K562 (cell line): ENCODE data around the gene NAPB. TPM values are rescaled to one million over a fixed set of nuclear protein-coding genes. Genes with fewer than 3 reads are reported as not detected.
A peak's percentile ranks its signal among the peaks of the same experiment; 100 is the strongest.

Source experiments
- ELF2 ChIP-seq: fragments of 250-450 bp; sonication (Bioruptor Pico); IDR thresholded peaks from 2 replicates; pipeline ENCODE4 v1.5.0; 2021; ENCODE audit warnings: mild to moderate bottlenecking
- MCM2 ChIP-seq: fragments of 450-650 bp; IDR thresholded peaks from 2 replicates; pipeline ENCODE4 v1.6.1; 2017; ENCODE audit warnings: low read depth, mild to moderate bottlenecking
- NCOA2 ChIP-seq, 2 experiments: fragments of 450-650 bp; IDR thresholded peaks; 2 replicates each; pipeline ENCODE4 v1.6.1; 2018; ENCODE audit warnings: mild to moderate bottlenecking in 2 of 2, moderate library complexity in 1 of 2; ENCODE audit not compliant: partially characterized antibody in 2 of 2
- NCOA4 ChIP-seq: fragments of 450-650 bp; IDR thresholded peaks from 2 replicates; pipeline ENCODE4 v1.6.1; 2018; ENCODE audit warnings: mild to moderate bottlenecking; ENCODE audit not compliant: partially characterized antibody
- NR3C1 ChIP-seq: sonication (generic); formaldehyde crosslinking; IDR thresholded peaks from 2 replicates; pipeline ENCODE4 v1.8.1; 2022; ENCODE audit warnings: missing genetic modification reagents
- RAD21 ChIP-seq, 2 experiments: fragments of 250-450 bp in 1 of 2; fragments of 450-650 bp in 1 of 2; sonication (Bioruptor Pico) in 1 of 2; formaldehyde crosslinking in 1 of 2; IDR thresholded peaks in 1 of 2; conservative IDR thresholded peaks in 1 of 2; 2 replicates each; pipeline versions ENCODE4 v1.4.0 to v1.8.0; 2020 to 2022; ENCODE audit warnings: mild to moderate bottlenecking in 2 of 2, moderate library complexity in 1 of 2
- TCFL5 ChIP-seq: fragments of 250-450 bp; sonication (Bioruptor Pico); conservative IDR thresholded peaks from 2 replicates; pipeline ENCODE4 v1.6.1; 2021; ENCODE audit warnings: mild to moderate bottlenecking, moderate library complexity, matching md5 sums
- ZBTB1 ChIP-seq: sonication (generic); formaldehyde crosslinking; IDR thresholded peaks from 2 replicates; pipeline ENCODE4 v1.8.1; 2023; ENCODE audit warnings: missing genetic modification reagents, low read depth, mild to moderate bottlenecking, borderline replicate concordance
- ZNF121 ChIP-seq: sonication (generic); formaldehyde crosslinking; conservative IDR thresholded peaks from 2 replicates; pipeline ENCODE4 v1.8.0; 2022; ENCODE audit warnings: missing genetic modification reagents
- polyA plus RNA-seq, 8 experiments: library from polyadenylated mRNA; depleted of rRNA in 4 of 8; stranded (reverse) in 5 of 8; unstranded in 3 of 8; fragments of >200 nt; fragmentation: Nextera tagmentation in 2 of 8; fragmentation: Illumina TruSeq in 1 of 8; extraction: Ambion mirVana in 2 of 8; extraction: Trizol in 1 of 8; gene quantifications; 2 replicates each; pipeline versions ENCODE4 v1.2.1 to v1.2.3, GENCODE V29; 2011 to 2014; ENCODE audit warnings: inconsistent platforms in 1 of 8, missing spikeins in 1 of 8
- total RNA-seq, 7 experiments: library from RNA; depleted of rRNA in 6 of 7; stranded (reverse); fragments of >200 nt in 6 of 7; fragmentation: Illumina TruSeq in 2 of 7; extraction: Trizol in 2 of 7; gene quantifications; 2 replicates each; pipeline versions ENCODE4 v1.2.1 to v1.2.3, GENCODE V29; 2011 to 2021; ENCODE audit warnings: low replicate concordance in 1 of 7
- TF ChIP-seq, protein P1 (sequence below): sonication (generic); formaldehyde crosslinking; IDR thresholded peaks from 2 replicates; pipeline ENCODE4 v1.8.0; 2022; ENCODE audit warnings: mild to moderate bottlenecking, missing genetic modification reagents
- TF ChIP-seq, protein P2 (sequence below): sonication (generic); IDR thresholded peaks from 2 replicates; pipeline ENCODE4 v1.6.1; 2016
- TF ChIP-seq, protein P3 (sequence below): fragments of 200-800 bp; sonication (Bioruptor generic); IDR thresholded peaks from 2 replicates; pipeline ENCODE4 v1.6.1; 2017; ENCODE audit warnings: missing genetic modification characterization, missing compliant biosample characterization
- TF ChIP-seq, protein P4 (sequence below): fragments of 250-450 bp; sonication (Bioruptor Pico); IDR thresholded peaks from 2 replicates; pipeline ENCODE4 v1.4.0; 2020; ENCODE audit warnings: borderline replicate concordance
- TF ChIP-seq, protein P5 (sequence below): fragments of 450-650 bp; IDR thresholded peaks from 2 replicates; pipeline ENCODE4 v1.6.1; 2016; ENCODE audit warnings: borderline replicate concordance

The NAPB gene
- total and polyA plus RNA-seq, 9 of the 15 experiments (the other 6 are each of a cell fraction or from before 2014, with no cell fraction given), result 1.4 to 7.7 (median 5.2) TPM

DNA sequence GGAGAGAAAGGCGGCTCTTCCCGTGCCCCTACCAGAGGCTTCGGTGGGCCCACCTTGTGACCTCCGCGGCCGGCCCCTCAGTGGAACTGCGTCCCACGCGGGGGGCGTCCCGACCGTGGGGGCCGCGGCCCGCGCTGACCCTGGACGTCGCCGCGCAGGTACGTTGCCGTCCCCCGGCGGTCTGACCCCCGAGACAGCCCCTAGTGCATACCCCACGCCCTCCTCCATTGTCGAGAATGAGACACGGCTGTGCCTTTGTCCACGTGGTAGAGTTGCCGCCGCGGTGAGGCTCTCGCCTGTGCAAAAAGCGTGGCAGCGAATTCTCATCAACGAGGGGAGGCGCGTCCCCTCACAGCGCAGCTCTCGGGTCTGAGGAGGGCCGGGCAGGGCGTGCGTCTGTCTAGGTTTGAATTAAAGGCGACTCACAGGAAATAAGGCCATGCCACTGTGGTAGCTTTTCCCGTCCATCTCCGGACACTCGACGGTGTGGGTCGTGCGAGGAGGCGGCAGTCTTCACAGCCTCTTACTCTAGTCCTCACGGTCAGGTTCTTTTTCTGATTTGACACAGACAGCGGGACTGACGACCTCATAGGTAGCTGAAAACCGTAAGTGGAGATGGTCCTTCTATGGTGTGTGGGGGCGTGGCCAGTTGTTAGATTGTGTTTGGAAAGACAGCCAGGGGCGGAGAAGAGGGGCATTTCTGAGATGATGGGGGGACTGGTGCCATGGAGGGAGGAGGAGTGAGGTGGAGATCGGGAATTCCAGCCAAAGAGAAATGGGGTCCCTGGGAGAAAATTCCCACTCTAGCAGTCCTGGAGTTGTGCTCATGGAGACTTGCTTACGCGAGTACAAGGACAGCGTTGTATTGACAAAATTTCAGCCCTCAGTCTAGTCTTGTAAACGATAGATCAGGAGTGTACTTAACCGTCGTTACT is 70.1 kb downstream of the NAPB start (continued):
- TF ChIP-seq, protein P1, sequence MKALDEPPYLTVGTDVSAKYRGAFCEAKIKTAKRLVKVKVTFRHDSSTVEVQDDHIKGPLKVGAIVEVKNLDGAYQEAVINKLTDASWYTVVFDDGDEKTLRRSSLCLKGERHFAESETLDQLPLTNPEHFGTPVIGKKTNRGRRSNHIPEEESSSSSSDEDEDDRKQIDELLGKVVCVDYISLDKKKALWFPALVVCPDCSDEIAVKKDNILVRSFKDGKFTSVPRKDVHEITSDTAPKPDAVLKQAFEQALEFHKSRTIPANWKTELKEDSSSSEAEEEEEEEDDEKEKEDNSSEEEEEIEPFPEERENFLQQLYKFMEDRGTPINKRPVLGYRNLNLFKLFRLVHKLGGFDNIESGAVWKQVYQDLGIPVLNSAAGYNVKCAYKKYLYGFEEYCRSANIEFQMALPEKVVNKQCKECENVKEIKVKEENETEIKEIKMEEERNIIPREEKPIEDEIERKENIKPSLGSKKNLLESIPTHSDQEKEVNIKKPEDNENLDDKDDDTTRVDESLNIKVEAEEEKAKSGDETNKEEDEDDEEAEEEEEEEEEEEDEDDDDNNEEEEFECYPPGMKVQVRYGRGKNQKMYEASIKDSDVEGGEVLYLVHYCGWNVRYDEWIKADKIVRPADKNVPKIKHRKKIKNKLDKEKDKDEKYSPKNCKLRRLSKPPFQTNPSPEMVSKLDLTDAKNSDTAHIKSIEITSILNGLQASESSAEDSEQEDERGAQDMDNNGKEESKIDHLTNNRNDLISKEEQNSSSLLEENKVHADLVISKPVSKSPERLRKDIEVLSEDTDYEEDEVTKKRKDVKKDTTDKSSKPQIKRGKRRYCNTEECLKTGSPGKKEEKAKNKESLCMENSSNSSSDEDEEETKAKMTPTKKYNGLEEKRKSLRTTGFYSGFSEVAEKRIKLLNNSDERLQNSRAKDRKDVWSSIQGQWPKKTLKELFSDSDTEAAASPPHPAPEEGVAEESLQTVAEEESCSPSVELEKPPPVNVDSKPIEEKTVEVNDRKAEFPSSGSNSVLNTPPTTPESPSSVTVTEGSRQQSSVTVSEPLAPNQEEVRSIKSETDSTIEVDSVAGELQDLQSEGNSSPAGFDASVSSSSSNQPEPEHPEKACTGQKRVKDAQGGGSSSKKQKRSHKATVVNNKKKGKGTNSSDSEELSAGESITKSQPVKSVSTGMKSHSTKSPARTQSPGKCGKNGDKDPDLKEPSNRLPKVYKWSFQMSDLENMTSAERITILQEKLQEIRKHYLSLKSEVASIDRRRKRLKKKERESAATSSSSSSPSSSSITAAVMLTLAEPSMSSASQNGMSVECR (CRISPR knock-in tag), result peak; percentile 46; the same call in 1 of the 2 replicates
- no peak for TF ChIP-seq RAD21 (CRISPR knock-in tag; conservative IDR thresholded peaks at IDR 0.05 in 1 of 2, IDR thresholded peaks at IDR 0.05 in 1 of 2)
- TF ChIP-seq, protein P2, sequence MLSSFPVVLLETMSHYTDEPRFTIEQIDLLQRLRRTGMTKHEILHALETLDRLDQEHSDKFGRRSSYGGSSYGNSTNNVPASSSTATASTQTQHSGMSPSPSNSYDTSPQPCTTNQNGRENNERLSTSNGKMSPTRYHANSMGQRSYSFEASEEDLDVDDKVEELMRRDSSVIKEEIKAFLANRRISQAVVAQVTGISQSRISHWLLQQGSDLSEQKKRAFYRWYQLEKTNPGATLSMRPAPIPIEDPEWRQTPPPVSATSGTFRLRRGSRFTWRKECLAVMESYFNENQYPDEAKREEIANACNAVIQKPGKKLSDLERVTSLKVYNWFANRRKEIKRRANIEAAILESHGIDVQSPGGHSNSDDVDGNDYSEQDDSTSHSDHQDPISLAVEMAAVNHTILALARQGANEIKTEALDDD, result no peak
- no peak; the same call in 1 of the 2 replicates for TF ChIP-seq ZBTB1 (CRISPR knock-in tag)
- no peak for TF ChIP-seq NCOA4
- TF ChIP-seq TCFL5 (CRISPR knock-in tag), result no peak
- TF ChIP-seq ZNF121, result no peak
- TF ChIP-seq NCOA2 (IDR thresholded peaks at IDR 0.05; ENCODE audit: partially characterized antibody in 2 of 2), result no peak
- no peak for TF ChIP-seq ELF2 (CRISPR knock-in tag)
- TF ChIP-seq, protein P3, sequence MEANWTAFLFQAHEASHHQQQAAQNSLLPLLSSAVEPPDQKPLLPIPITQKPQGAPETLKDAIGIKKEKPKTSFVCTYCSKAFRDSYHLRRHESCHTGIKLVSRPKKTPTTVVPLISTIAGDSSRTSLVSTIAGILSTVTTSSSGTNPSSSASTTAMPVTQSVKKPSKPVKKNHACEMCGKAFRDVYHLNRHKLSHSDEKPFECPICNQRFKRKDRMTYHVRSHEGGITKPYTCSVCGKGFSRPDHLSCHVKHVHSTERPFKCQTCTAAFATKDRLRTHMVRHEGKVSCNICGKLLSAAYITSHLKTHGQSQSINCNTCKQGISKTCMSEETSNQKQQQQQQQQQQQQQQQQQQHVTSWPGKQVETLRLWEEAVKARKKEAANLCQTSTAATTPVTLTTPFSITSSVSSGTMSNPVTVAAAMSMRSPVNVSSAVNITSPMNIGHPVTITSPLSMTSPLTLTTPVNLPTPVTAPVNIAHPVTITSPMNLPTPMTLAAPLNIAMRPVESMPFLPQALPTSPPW (CRISPR knock-in tag), result no peak
- TF ChIP-seq, protein P4, sequence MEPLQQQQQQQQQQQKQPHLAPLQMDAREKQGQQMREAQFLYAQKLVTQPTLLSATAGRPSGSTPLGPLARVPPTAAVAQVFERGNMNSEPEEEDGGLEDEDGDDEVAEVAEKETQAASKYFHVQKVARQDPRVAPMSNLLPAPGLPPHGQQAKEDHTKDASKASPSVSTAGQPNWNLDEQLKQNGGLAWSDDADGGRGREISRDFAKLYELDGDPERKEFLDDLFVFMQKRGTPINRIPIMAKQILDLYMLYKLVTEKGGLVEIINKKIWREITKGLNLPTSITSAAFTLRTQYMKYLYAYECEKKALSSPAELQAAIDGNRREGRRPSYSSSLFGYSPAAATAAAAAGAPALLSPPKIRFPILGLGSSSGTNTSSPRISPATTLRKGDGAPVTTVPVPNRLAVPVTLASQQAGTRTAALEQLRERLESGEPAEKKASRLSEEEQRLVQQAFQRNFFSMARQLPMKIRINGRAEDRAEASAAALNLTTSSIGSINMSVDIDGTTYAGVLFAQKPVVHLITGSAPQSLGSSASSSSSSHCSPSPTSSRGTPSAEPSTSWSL (CRISPR knock-in tag), result no peak
- TF ChIP-seq NR3C1 (CRISPR knock-in tag), result no peak
- TF ChIP-seq MCM2, result no peak
- TF ChIP-seq, protein P5, sequence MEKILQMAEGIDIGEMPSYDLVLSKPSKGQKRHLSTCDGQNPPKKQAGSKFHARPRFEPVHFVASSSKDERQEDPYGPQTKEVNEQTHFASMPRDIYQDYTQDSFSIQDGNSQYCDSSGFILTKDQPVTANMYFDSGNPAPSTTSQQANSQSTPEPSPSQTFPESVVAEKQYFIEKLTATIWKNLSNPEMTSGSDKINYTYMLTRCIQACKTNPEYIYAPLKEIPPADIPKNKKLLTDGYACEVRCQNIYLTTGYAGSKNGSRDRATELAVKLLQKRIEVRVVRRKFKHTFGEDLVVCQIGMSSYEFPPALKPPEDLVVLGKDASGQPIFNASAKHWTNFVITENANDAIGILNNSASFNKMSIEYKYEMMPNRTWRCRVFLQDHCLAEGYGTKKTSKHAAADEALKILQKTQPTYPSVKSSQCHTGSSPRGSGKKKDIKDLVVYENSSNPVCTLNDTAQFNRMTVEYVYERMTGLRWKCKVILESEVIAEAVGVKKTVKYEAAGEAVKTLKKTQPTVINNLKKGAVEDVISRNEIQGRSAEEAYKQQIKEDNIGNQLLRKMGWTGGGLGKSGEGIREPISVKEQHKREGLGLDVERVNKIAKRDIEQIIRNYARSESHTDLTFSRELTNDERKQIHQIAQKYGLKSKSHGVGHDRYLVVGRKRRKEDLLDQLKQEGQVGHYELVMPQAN, result peak; percentile 81
